H1 (cell line): ENCODE measurements around the gene TMEM97. TPM values are rescaled to one million over a fixed set of nuclear protein-coding genes. Genes with fewer than 3 reads are reported as not detected.

Source experiments
- ASH2L ChIP-seq: fragments of 200-600, 300-600 bp; sonication (generic); IDR thresholded peaks from one replicate; pipeline ENCODE4 v1.7.1; 2017; ENCODE audit warnings: low read length
- CBX5 ChIP-seq: fragments of 300-800, 300-1000 bp; sonication (generic); IDR thresholded peaks from 2 replicates; pipeline ENCODE4 v1.7.1; 2016; ENCODE audit warnings: antibody characterized with exemption, low read length, low read depth
- CHD7 ChIP-seq: fragments of 300-600 bp; sonication (generic); IDR thresholded peaks from 2 replicates; pipeline ENCODE4 v1.7.1; 2012; ENCODE audit warnings: low read length, moderate library complexity, mild to moderate bottlenecking, inconsistent platforms; ENCODE audit not compliant: insufficient replicate concordance
- GTF2F1 ChIP-seq: IDR thresholded peaks from 2 replicates; pipeline ENCODE4 v1.6.1; 2012; ENCODE audit warnings: low read depth, low read length, improper control_type of control experiment, borderline replicate concordance
- NRF1 ChIP-seq: IDR thresholded peaks from 2 replicates; pipeline ENCODE4 v1.6.1; 2011; ENCODE audit warnings: mild to moderate bottlenecking, low read depth, low read length, improper control_type of control experiment
- RFX5 ChIP-seq: IDR thresholded peaks from 2 replicates; pipeline ENCODE4 v1.6.1; 2011; ENCODE audit warnings: low read depth, low read length, improper control_type of control experiment, borderline replicate concordance
- SIRT6 ChIP-seq: IDR thresholded peaks from one replicate; pipeline ENCODE4 v1.7.1; 2012; ENCODE audit warnings: low read length, inconsistent platforms
- SIX5 ChIP-seq: IDR thresholded peaks from 2 replicates; pipeline ENCODE4 v1.6.1; 2011; ENCODE audit warnings: mild to moderate bottlenecking, low read depth, low read length
- SP4 ChIP-seq: IDR thresholded peaks from 2 replicates; pipeline ENCODE4 v1.6.1; 2012; ENCODE audit warnings: low read length, inconsistent platforms
- polyA plus RNA-seq, 7 experiments: library from polyadenylated mRNA; depleted of rRNA in 3 of 7; stranded (reverse) in 5 of 7; unstranded in 2 of 7; fragments of >200 nt in 5 of 7; fragments of 200-250 nt in 2 of 7; gene quantifications; 1 replicate in 5 of 7; 2 replicates in 1 of 7; 4 replicates in 1 of 7; pipeline versions ENCODE4 v1.2.1 to v1.2.3, GENCODE V29; 2011 to 2013; ENCODE audit warnings: missing spikeins in 2 of 7, mixed read lengths in 2 of 7
- total RNA-seq: library from RNA; stranded (reverse); fragmentation: NEBNext Ultra II Directional; extraction: Animal tissue kit (Norgen Biotek cat#: 25700); gene quantifications from 2 replicates; pipeline ENCODE4 v1.2.1, GENCODE V29; 2021
- TF ChIP-seq, protein P1 (sequence below): IDR thresholded peaks from 2 replicates; pipeline ENCODE4 v1.6.1; 2012; ENCODE audit warnings: inconsistent platforms

TMEM97 gene
- total and polyA plus RNA-seq, 2 of the 8 experiments (the other 6 are each of a cell fraction or from before 2014, with no cell fraction given), result 126 to 130 TPM

- TF ChIP-seq CHD7 (no peak), CBX5 (no peak), RFX5 (no peak), SP4 (no peak), SIRT6 (no peak), GTF2F1 (no peak), ASH2L (no peak), NRF1 (no peak), SIX5 (no peak)
- TF ChIP-seq, protein P1, sequence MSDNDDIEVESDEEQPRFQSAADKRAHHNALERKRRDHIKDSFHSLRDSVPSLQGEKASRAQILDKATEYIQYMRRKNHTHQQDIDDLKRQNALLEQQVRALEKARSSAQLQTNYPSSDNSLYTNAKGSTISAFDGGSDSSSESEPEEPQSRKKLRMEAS, result no peak
- TF ChIP-seq, all 59 proteins: peak for 0
Measured at GRCh38 chr17:28338056-28338768, 19.2 kb downstream of the TMEM97 start (continued).
